ENCODE data around the gene KIF1B.
A peak's percentile ranks its signal among the peaks of the same experiment; 100 is the strongest.
"Not testable (repeated sequence)": the region's sequence is repeated elsewhere in the genome, so short reads cannot be mapped to it uniquely, and the experiment has no call there.

The KIF1B gene

DNA sequence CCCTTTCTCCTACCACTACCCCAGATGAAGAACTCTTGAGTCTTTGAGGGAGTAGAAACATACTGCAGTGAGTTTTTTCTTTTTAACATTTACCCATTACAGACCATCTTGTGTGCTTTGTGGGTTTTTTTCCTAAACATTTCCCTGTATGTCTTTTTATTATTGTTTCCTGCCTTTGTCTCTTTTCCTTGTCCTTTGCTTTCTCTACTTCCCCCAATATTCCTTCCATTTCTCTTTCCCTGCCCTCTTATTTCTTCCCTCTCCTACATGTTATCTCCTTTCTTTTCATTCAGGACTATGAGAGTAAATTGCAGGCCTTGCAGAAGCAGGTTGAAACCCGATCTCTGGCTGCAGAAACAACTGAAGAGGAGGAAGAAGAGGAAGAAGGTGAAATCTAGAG is 109.4 kb downstream of the KIF1B start:
- no peak overlapping the region for H3K27ac ChIP-seq
- DNase-seq (ENCODE audit: low read depth, low spot score), result no peak

DNA sequence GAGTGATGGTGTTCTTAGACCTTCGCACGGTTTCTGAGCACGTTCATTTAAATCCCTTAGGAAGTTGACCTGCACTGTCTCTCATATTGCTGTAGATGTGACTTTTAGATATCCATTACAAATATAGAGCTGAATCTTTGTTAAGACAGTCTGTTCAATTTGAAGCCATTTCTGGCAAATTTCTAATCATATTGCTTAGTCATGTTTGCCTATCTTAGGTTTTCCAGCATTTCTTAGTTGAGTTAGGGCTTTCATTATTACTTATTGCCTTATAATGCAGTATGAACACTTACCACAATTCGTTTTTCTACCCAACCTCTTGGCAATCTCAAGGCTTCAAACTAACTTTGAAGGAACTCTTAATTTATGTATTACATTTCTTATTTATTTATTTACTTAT is 110.0 kb downstream of the KIF1B start:
- H3K27ac ChIP-seq, result no peak overlapping the region
- DNase-seq (ENCODE audit: low read depth, low spot score), result no peak

DNA sequence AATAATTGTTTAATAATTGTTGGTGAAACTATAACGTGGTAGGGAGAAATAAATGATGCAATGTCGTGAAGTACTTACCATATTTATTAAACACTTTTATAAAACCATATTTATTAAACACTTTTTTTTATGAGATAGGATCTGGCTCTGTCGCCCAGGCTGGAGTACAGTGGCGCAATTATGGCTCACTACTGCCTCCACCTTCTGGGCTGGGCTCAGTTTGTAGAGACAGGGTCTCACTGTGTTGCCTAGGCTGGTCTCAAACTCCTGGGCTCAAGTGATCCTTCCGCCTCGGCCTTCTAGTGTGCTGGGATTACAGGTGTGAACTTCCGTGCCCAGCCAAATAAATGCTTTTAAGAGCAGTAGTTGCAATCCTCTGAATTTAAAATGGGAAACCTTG is 112.5 kb downstream of the KIF1B start:
- no peak for DNase-seq (ENCODE audit: low read depth, low spot score)
- H3K27ac ChIP-seq, result no peak overlapping the region

DNA sequence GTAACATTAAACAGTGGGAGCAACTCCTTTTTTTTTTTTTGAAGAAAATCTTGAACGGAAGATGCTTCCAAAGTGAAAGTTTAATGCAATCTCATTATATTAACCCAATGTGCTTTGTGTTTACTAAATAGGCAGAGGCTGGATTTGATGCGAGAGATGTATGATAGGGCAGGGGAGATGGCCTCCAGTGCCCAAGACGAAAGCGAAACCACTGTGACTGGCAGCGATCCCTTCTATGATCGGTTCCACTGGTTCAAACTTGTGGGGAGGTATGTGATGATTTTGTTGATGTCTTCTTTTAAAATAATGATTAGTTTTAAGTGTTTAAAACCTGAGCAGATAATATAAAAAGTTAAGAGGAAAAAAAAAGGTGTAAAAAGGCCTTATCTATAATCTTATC is 114.3 kb downstream of the KIF1B start:
- no peak for DNase-seq (ENCODE audit: low read depth, low spot score)
- no peak overlapping the region for H3K27ac ChIP-seq

DNA sequence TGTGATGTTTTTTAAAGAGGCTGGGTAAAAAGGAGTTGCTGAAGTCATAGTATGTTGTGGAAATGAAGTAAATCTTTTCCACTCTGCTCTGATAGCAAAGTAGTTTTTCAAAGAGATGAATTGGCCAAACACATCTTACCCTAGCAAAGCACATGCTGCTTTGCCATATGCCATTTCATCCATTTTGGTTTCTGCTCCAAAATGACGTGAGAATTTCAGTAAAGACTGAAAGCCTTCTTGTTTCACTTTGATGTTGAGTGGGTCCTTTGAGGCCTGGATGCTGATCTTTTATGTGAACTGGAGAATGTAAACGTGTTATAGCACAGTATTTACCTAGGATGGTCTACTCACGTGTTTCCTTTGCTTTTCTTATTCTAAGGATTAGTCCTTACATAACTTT is 115.2 kb downstream of the KIF1B start:
- H3K27ac ChIP-seq, result no peak overlapping the region
- no peak for DNase-seq (ENCODE audit: low read depth, low spot score)

DNA sequence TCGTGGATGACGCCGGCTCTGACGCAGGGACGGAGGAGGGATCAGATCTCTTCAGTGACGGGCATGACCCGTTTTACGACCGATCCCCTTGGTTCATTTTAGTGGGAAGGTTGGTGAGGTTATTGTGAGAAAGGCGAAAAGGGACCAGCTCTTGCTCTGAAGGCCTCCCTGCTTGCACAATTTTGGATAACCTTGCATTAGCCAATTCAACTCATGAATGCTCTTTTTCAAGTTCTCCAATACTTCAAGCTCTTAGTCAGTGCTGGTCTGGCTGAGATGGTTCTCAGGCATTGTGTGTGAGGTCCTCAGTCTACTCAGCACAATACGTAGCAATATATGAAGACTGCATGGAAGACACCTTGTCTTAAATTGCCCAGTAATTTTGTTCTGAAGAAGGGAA is 115.9 kb downstream of the KIF1B start:
- DNase-seq (ENCODE audit: low read depth, low spot score), result no peak
- H3K27ac ChIP-seq, result no peak overlapping the region

DNA sequence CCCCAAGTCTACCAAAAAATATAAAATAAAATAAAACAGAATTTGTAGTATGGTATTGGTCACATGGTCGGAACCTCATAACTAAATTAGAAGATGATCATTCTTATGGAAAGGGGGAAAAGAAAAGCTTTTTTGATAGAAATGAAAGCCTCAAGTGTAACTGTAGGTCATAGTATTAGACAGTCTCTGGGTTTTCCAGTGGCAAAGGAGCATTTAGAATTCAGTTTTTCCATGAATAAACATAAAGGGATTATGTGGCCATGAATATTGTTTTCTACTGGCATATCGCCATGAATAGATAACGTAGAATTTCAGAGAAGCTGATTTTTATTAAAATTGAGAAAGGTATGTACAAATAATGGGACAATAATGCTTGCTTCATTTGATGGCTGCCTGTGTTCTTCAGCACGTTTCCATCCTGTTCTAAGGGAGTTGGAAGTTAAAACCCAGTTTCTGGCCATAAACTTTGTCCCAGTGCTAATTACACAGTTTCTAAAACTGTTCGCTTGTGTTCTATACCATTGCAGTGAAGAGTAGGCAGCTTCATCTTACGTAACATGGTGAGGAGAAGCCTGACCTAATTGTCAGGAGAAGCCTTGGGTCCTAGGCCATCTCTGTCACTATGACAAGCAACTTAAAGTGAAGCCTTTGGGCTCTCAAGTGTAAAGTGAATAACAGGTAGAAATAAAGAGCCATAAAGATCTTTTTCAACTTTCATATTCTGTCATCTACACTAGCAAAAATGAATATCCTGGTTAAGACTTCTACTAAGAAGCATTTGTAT is 118.0 kb downstream of the KIF1B start:
- no peak overlapping the region for H3K27ac ChIP-seq
- DNase-seq (ENCODE audit: low read depth, low spot score), result no peak

DNA sequence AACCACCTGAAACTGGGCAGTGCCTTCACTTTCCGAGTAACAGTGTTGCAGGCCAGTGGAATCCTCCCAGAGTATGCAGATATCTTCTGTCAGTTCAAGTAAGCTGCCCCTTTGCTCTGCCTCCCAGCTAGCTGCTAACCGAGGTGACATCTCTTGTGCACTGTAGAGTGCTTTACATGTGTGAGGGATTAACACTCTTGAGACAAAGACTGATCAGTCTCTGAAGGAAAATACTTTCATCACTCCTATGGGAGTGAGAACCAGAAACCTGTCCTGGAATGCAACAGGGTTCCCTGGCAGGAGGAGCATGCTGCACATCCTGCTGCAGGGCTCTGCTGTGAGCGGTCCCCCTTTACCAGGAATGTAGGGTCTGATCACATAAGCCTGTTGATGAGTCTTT is 127.1 kb downstream of the KIF1B start:
- DNase-seq (ENCODE audit: low read depth, low spot score), result no peak
- H3K27ac ChIP-seq, result no peak overlapping the region

DNA sequence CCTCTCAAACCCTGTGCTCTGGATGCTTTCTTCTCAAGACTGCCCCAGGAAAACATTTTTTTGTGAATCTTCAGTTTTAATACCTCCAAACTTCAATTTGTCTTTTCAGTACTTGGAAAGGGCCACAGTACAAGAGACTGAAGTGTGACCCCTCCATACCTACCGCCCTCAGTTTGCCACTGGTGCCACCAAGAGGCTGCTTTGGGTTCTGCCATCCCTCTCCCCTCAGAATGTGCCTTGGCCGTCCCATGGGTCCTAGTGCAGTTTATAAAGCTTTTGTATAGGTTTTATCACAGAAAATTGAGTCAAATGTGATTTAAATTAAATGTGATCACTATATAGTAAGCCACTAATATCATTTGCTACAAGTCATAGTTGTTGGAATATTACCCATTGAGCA is 127.7 kb downstream of the KIF1B start:
- DNase-seq (ENCODE audit: low read depth, low spot score), result no peak

DNA sequence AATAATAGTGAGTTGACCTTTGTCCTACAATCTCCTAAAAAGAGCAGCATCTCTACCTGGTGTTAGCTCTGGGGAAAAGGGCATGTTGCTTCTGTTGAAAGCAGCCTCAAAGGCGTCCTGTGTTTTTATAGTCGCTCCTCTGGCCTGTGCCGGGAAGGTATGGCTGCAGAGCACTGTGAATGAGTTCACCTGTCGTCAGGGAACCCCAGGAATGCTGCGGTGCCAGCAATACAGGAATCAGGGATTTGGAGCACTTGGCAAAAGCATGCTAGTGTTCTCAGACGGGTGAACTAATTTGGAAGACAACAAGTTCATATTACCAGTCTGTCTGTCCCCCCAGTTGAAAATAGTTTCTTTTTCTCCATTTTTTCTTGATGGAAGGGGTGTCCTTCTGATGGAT is 128.2 kb downstream of the KIF1B start:
- H3K27ac ChIP-seq, result no peak overlapping the region
- DNase-seq (ENCODE audit: low read depth, low spot score), result no peak

More for the DNA sequence above, 127.7 kb downstream of the KIF1B start:
- no peak overlapping the region for H3K27ac ChIP-seq

DNA sequence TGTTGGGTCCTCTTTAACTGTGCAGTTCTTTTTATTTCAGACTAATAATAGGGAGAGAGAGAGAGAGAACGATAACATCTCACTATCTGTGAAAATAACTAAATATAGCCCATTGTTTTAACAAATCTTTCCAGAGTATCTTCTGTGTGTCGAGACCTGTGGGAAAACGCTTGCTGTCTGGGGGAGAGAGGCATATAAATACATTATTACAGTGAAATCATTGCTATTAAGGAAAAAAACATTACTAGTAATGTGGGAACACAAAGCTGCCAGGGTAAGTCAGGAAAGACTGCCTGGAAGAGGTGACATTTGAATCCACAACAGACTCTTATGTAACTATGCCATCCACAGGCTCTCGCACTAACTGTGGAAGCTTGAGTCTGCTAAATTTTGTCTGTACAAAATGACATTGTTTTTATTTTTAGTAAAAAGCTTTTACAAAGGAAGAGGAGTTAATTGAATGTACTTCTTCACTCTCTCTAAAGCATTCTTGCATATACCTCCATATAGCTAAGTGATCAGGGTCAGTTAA is 128.7 kb downstream of the KIF1B start:
- H3K27ac ChIP-seq, result no peak overlapping the region
- DNase-seq (ENCODE audit: low read depth, low spot score), result no peak

DNA sequence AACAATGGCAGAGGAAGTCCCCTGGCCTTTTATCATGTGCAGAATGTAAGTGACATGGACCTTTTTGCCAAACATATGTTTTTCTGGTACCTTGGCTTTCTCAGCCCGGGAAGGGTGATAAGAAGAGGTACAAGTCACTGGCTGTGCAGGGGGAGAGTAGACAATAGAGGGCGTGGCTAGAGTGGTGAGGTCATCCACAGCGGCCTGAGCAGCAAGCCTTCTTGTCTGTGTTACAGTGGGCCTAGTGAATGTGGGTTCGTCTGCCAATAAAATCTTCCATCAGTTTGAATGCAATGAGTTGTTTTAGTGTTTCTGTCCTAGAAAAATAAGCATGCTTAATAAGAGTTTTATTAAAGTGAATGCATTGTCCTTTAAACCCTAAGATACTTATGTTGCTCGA is 129.4 kb downstream of the KIF1B start:
- no peak for DNase-seq (ENCODE audit: low read depth, low spot score)
- no peak overlapping the region for H3K27ac ChIP-seq

DNA sequence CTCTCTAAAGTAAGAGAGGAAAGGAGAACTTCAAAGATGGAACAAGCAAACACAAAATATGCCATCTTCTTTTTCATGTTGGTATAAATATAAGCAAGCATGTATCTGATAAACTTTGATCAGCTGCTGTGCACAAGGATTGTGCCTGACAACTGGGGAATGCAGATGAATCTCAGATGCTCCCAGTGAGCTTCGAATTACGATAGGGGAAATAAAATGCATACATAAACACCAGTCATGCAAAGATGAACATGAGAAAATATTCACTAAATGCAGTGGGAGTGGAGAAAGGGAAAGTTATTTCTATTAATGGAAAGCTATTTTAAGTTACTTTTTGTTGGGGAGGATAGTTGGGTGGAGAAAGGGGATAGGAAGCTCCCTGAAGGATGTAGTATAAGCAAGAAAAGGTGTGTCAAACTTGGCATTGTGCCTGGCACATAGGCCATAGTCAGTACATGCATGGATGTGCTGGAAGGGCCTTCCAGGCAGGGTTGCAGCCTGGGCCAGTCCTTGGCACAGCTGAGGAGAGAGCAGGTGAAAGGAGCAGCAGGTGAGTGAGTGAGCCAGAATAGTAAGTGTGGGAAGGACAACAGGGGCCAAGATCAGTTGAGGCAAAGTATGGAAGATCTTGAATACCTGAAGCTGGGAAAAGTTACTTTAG is 130.7 kb downstream of the KIF1B start:
- DNase-seq (ENCODE audit: low read depth, low spot score), result no peak
- no peak overlapping the region for H3K27ac ChIP-seq

DNA sequence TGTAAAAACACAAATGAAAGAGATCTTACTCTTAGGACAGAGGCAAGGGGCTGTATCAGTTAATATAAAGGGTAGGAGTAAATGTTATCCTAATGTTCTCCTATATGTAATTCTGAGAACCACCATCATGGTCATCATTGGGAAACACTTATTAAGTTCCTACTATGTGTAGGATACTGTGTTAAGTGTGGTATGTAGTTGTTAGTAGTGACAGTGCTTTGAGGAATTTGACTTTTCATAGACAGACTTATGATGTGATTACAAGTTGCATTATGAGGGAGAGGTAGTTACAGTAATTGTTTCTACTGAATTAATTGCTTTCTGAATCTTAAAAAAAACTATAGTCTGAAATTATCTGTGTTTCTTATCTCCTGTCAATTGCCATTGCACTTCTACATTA is 136.7 kb downstream of the KIF1B start:
- DNase-seq (ENCODE audit: low read depth, low spot score), result no peak
- H3K27ac ChIP-seq, result no peak overlapping the region

DNA sequence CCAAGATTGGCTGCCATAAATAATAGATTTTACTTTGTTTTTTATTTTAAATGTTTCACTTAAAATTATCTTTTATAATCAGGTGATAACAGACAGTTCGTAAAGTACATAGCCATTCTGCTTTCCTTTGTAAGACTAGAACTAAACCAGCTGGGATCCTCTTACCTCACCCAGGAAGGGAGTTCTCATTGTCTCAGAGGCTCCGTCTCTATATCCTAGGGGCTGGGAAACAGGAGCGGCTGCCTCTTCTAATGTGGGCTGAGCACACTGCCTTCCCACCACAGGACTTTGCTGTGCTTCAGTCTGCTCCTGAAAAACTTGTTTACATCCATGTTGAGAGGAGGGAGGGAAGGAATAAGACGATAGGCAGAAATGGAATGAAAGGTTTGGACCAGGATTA is 142.9 kb downstream of the KIF1B start:
- no peak overlapping the region for H3K27ac ChIP-seq
- no peak for DNase-seq (ENCODE audit: low read depth, low spot score)

DNA sequence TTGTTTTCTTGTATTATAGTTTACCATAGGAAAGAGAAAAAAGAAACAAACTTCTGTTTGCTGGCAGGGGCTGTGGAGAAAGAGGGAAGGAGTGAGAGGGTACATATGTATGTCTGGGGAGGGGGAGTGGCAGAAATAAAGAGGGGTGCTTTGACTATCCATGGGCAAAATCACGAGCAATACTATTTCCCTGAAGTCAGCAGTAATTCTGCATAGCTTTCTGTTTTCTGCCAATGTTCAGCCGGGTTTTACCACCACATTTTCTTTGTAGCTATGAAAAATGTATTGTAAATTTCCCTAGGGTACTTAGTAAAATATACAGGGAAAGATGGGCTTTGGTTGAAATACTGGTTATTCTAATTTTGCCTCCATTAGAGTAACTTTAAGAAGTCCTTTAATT is 143.3 kb downstream of the KIF1B start:
- H3K27ac ChIP-seq, result no peak overlapping the region
- no peak for DNase-seq (ENCODE audit: low read depth, low spot score)

DNA sequence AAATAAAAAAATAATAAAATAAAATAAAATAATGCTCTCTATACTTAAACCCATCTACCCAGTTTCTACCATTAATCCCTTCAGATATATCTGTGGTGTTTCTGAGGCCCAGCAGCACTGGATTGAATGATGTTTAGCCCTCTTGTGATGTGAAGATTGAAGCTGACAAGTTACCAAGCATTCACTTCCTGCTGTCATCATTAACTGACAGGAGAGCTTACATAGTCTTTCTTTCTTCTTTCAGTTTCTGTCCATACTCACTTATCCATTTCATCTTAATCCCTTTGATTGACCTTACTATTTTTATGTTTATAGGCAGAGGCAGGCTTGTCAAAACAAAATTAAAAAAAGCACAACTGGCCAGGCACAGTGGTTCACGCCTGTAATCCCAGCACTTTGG is 149.7 kb downstream of the KIF1B start:
- H3K27ac ChIP-seq, result no peak overlapping the region
- DNase-seq (ENCODE audit: low read depth, low spot score), result no peak

DNA sequence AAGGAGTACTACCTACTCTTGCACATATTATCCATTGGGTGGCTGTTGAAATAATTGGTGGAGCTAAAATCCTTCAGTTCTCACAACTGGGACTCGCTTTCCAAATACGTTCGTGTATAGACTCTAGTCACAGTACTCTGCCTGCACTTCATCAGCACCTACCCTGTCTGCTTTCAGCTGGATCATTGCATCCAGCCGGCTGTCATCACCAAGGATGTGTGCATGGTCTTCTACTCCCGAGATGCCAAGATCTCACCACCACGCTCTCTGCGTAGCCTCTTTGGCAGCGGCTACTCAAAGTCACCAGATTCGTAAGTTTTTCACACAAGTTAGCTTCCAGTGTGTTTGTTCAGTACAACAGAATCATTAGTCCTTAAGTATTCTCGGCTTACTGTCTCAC is 151.1 kb downstream of the KIF1B start:
- H3K27ac ChIP-seq, result no peak overlapping the region
- no peak for DNase-seq (ENCODE audit: low read depth, low spot score)

DNA sequence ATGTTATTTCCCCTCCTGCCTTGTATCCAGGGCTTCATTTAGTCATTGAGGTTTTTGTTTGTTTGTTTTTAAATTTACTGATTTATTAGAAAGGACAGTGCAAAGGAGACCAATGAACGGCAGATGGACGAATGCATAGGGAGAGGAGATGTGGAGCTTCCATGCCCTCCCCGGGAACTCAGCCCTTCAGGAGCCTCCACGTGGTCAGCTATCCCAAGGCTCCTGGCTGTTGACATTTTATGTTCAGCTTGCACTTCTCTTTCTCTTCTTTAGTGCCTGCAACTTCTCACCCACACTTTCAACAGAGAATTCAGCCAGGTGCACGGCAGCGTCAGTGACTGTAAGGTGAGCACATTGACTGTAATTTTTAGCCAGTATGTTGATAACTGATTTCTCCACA is 157.8 kb downstream of the KIF1B start:
- DNase-seq (ENCODE audit: low read depth, low spot score), result no peak
- no peak overlapping the region for H3K27ac ChIP-seq

DNA sequence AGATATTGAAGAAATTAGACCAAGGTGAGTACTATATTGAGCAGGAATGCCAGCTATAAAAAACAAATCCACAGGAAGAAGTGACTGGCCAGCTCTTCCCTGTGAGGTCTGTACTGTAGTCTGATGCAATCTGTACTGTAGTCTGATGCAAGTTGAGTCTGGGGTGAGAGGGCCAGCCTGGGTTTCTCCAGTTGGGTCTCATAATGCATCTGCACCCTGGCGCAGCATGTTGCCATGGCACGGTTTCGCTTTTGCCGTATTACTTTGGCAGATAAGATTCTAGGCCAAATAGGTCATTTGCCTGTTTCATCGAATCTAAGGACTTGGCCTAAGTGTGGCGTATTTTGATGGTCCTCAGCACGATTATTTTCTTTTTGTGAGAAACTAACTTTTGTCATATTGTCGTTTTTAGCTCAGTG is 164.1 kb downstream of the KIF1B start:
- H3K27ac ChIP-seq, result peak overlapping the region; percentile 32
- no peak for DNase-seq (ENCODE audit: low read depth, low spot score)

DNA sequence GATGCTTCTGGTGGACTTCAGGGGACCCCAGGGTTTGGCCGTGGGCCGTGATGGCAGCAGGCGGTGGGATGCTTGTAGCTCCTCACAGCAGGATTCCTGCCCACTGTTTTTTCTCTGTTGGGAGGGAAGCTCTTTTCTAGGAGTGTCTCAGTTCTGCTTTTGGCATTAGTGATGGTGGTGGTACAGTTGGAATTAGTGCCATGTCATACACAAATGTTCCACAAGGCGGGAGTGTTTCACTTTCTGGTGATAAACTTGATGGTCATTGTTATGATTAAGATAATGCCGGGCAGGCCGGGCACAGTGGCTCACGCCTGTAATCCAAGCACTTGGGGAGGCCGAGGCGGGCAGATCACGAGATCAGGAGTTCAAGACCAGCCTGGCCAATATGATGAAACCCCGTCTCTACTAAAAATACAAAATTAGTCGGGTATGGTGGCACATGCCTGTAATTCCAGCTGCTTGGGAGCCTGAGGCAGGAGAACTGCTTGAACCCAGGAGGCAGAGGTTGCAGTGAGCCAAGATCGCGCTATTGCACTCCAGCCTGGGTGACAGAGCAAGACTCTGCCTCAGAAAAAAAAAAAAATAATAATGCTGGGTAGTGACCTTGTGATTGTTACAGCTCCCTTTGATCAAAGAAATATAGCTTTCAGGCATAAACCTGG is 167.1 kb downstream of the KIF1B start:
- H3K27ac ChIP-seq; DNase-seq (ENCODE audit: low read depth, low spot score): not testable (repeated sequence)
